ENCODE data around the gene ACTN4.
A peak's percentile ranks its signal among the peaks of the same experiment; 100 is the strongest.

Gene ACTN4

DNA sequence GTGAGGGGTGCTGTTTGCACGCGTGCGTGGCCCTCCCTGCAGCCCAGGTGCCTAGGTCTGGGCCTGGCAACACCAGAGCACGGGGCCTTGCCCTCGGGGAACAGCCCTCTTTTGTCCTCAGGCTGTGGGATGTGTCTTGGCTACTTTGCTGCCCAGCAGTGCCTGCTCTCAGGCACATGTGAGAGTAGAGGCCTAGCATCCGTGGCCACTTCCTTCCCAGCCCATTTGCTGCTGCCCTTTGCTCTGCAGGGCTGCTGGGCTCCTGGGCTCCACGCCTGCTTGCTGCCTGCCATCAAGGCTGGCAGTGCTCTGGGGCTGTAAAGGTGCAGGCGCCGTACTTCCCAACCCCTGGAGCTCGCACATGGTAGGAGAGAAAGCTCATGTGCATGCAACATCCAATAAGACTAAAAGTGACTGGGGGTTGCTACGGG is 50.2 kb downstream of the ACTN4 start:
- DNase-seq: no peak

DNA sequence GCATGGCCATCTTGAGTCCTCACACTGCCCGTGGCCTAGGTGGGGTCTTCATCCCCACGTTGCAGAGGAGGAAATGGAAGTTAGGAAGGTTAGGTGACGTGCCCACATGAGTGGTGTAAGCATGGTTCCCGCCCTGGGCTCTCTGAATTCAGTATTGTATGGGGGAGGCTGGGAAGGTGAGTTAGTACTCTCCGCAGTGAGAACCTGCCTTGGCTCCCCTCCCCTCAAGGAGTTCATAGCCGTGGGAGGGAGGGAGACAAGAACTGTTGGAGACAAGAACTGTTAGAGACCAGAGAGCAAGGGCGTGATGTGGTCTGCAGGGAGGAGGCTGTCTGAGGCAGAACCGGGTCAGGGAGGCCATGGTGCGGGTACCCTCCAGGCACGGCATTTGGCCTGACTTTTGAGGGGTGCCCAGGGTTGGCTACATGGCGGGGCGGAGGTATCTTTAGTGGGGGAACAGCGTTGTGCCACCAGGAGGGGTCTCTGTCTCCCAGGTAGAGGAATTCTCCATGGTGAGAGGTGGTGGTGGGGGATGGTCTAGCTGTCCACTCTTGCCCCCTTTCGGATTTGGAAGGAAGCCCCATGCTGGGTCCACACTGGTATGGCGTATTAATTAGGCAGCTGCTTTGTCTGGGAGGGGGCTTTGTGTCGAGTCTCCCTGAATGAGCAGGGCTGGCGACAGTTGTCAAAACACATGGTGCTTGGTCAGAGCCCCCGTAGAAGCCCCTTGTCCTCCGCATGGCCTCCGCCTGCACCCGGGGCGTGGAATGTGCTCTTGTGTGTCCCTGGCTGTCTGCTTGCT is 51.0 kb downstream of the ACTN4 start:
- DNase-seq: no peak

DNA sequence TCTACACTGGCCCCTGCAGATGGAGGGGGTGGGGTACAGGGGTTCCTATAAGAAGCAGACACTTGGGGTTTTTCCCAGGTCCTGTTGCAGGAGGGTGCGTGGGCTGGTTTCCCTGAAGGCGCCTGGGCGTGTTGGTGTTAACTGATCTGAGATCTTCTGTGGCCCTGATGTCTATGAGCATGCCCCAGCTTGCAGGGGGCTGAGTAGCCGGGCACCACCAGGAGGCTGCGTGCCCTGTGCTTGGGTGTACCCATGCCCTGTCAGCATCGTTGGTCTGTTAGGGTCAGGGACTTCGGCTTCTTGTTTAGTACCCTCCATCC is 51.5 kb downstream of the ACTN4 start:
- peak; percentile 59 for DNase-seq

DNA sequence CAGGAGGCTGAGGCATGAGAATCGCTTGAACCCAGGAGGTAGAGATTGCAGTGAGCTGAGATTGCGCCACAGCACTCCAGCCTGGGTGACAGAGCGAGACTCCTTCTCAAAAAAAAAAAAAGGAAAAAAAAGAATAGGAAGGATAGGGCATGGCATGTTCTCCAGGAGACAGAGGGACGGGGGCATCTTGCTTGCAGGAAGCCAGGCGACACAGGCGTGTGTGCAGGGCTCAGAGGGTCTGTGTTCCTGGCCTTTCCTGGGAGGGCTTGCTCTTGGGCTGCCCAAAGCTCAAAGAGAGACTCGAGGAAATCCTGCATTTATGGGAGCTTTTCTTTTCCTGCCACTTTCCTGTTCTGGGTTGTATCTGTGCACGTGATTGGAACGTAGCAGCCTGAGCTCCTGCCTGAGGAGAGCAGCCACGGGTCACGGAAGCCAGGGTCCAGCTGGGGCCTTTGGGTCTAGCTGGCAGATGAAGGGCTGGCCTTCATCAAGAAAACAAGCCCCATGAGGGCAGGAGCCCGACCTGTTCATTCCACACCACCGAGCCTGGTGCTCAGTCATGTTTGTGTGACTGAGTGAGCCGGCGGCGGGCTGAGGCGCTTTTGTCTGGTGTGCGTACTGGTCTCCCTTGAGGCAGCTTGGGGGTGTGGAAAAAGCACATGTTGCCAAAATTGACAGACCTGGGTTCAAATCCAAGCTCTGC is 52.3 kb downstream of the ACTN4 start:
- DNase-seq: no peak

DNA sequence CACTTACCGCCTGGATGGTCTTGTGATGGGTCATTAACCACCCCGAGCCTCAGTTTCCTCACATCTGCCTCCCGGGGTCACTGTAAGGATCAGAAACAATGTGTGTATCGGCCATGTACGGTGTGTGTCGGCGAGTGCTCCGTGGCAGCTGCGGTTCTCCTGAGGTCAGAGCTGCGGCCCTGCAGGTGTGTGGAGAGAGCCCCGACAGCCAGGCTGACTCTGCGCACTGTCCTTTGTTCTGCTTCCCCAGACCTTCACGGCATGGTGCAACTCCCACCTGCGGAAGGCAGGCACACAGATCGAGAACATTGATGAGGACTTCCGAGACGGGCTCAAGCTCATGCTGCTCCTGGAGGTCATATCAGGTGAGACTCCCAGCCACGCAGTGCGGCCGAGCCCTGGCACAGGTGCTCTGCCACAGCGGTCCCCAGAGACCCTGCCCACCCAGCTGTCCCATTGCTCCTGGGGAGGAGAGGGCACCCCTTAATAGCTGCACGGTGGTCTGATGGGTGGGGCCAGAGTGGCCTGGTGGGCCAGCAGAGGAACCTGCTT is 53.0 kb downstream of the ACTN4 start:
- DNase-seq: no peak

DNA sequence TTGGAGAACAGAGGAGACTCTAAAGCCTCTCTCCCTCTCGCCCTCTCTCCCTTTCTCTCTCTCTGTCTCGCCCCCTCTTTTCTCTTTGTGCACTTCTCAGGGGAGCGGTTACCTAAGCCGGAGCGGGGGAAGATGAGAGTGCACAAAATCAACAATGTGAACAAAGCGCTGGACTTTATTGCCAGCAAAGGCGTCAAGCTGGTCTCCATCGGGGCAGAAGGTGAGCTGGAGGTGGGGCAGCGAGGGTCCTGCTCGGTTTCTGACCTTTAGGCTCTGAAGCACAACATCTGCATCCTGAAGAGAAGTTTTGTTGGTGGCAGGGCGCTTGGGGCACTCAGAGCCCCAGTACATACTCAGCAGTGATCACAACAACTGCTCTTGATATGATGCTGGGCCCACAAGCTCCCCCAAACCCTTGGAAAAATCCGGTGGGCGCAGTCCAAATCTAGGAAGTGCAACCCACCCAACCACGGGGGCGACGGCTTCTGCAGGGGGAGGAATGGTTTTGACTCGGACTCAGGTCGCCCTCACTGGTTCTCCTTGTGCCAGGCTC is 53.5 kb downstream of the ACTN4 start:
- no peak for DNase-seq

DNA sequence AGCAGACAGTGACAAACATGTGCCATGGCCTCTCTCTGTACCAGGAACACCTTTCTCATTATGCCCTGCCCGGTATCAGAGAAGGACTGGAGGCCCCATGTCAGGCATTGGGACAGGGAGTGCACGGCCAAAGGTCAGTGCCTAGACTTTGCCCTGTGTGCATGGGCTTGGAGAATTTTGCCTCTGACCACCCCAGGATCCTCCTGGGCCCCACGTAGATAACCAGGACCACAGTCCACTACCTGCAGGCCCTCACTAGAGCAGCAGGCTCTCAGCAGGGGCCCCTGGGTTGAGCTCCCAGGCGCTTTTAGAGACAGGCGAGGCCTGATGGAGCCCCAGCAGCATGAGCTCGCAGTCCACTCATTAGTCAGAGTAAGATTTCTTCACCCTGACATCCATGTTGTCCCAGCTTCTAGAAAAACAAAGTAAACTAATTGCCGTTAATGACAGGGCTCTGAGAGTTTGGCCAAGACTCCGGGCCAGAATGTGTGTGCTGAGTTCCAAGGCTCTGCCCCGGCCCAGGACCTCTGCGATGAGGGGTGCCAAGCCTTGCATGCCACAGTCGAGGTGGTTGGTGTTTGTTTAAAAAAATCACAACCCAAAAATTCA is 54.1 kb downstream of the ACTN4 start:
- DNase-seq: no peak

DNA sequence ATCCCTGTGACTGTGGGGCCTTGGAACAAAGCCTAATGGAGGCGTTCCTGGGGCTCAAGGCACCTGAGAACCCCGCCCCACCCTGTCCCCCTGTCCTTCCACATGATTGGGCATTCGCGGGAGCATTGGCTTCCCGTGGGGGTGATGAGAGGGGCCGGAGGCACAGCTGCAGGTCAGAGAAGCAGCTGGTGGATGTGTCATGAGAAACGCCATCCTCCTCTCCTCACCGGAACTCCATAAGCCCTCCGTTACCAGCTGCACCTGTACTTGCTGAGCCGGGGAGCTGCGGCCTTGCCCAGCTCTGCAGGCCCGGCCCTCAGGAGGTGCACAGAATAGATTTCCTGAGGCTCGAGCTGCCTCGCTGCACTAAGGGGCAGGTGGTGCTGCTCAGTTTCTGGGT is 54.8 kb downstream of the ACTN4 start:
- no peak for DNase-seq

DNA sequence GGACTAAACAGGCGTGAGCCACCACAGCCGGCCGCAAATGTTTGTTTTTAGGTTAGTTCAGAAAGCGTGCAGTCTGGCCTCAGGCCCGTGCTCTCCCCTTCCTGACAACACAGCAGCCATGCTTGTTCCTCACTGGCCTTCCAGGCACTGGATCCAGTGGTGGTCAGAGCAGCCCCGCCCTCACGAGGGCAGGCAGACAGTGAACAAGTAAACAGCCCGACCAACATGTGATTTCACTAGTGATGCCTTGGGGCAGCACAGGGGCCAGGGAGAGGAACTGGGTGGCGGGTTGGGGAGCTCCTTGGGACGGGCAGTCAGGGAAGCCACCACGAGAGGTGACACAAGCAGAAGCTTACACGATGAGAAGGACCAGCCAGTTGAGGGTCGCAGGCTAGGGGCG is 56.1 kb downstream of the ACTN4 start:
- no peak for DNase-seq

DNA sequence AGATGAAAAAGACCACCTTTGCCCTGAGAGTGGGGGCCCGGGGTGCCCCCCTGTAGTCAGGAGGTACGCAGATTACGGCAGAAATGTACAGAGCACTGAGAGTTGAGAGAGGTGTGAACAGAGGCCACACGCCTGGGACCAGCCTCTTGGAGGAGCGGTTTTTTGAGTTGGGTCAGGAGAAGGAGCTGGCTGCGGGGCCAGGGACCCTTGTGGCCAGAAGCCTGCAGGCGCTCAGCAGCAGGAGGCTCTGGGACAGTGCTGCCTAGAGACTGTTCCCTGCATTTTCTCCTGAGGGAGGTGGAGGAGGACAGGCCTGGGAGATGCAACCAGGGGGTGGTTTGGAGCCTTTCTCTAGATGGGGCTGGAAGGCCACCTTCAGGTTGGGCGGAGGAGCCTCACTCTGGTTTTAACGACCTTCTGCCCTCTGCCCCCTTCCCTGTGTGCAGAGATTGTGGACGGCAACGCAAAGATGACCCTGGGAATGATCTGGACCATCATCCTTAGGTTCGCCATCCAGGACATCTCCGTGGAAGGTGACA is 57.1 kb downstream of the ACTN4 start:
- DNase-seq: no peak

DNA sequence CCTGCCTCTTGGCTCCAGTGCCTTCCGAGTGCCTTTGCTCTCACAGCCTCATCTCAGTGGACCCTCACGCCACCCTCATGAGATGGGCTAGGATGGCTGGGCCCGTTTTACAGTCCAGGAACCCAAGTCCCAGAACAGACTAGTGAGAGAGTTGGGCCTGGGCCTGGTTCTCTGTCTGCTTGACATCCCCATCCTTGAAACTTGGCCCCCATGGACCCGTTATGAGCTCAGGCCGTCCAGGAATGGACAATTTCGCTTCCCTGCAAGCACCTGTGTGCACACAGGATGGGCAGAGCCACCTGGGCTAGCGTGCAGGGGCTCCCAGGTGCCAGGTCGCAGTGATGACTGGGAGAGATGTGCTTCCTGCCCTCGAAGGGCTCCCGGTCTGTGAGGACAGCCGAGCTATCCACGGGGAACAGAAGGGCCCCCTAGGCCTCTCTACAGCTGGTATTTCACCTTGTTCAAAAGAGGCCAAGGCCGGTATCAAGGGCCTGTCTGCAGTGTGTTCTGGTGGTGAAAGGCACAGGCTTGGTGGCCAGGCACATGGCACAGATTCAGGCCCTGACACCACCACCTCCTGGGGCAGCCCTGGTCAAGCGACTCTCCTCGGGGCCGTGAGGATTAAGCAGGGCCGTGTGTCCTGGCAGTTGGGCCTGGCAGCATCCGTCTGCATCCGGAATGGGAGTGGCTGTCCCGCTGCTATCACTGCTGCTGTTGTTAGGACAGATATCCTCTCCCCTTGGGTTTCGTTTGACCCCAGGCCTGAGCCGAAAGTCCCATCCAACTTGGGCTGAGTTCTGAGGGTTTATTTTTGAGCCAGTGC is 58.0 kb downstream of the ACTN4 start:
- no peak for DNase-seq

DNA sequence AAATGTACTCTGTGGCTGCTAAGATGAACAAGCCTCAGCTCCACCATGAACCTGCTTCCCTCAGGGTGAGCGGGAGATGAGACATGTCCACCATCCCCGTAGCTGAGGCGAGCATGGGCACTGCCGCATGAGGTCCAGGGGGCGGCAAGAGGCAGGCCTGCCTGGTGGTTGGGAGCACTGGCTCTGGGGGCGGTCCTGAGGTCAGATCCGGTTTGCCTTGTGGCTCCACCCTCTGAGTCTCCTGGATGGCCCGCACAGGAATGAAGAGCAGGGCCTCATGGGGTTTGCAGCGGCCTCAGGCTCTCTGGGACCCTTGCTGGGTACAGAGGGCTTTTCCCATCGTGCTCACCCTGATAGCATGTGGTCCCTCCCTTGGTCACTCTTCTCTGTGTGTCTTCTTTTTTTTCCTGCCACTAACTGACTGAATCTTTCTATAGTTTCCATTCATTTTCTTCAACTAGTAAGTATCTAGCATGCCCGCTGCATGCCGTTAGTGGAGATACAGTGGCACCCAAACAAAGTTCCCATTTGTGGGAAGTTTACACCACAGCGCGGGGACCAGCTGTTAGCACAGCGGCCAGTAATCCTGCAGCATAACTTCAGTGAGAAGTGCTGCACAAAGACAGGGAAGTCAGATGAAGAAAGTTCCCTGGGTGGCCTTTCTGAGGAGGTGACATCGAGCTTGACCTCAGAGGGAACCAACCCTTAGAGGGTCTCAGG is 59.5 kb downstream of the ACTN4 start:
- no peak for DNase-seq

DNA sequence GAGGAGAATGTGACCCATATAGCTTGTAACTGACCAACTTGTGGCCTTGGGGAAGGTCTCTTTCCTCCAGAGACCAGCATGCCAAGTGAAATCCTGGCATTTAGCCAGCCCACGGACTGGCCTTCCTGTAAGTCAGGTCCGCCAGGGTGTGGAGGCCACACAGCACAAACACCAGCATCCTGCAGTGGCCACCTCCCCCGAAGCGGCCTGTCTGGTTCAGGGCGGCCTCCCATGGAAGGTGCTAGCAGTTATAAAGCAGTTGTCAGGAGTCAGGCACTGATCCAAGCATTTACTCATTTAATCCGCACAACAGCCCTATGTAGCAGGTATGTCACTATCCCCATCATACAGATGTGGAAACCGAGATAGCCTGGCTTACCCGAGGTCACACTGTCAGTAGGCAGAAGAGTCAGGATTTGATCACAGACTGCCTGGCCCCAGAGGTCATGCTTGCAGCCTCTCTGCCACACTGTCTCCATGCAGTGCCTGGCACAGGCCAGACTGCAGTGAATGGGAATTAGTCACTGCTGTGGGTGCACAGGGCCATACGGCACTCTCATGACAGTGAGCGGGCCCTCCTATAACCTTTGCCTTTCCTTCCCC is 60.2 kb downstream of the ACTN4 start:
- DNase-seq: no peak

DNA sequence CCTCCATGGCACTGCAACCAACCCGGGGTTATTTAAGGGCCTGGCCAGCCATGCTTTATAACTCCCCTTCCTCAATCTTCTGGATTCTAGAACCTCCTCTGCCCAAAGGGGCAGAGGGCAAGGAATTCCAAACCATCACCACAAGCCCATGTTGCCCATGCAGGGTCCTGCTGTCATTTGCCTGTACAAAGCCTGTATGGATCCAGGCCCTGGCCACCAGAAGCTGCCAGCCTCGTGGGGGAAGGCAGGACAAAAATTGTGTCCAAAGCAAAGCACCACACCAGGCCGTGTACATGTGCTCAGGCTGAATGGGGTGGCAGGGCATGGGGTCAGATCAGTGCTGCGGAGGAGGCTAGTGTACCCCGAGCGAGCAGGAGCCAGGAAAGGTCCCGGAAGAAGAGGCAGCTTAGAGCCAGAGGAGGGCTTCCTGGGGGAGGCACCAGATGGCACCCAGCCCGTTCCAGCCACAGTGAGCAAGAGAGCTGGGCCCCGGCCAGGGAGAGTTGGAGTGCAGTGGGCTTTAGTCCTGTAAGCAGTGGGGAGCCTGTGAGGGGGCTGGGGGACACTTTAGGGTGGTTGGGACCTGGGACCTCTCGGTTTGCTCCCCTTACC is 61.1 kb downstream of the ACTN4 start:
- no peak for DNase-seq

DNA sequence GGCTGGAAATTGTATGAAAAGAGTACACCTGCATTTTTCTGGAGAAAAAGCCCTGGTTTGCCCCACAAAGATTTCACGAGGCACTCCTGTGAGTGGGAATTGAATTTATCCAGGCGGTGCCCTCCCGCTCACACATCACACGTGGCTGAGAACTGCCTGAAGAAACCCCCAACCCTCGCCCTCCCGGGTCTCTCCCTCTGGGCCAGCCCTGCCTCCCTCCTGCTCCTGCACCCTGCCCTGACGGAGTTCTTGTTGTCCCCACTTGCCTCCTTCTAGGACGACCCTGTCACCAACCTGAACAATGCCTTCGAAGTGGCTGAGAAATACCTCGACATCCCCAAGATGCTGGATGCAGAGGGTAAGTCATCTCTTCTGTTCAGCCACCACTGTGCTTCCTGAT is 61.7 kb downstream of the ACTN4 start:
- no peak for DNase-seq

DNA sequence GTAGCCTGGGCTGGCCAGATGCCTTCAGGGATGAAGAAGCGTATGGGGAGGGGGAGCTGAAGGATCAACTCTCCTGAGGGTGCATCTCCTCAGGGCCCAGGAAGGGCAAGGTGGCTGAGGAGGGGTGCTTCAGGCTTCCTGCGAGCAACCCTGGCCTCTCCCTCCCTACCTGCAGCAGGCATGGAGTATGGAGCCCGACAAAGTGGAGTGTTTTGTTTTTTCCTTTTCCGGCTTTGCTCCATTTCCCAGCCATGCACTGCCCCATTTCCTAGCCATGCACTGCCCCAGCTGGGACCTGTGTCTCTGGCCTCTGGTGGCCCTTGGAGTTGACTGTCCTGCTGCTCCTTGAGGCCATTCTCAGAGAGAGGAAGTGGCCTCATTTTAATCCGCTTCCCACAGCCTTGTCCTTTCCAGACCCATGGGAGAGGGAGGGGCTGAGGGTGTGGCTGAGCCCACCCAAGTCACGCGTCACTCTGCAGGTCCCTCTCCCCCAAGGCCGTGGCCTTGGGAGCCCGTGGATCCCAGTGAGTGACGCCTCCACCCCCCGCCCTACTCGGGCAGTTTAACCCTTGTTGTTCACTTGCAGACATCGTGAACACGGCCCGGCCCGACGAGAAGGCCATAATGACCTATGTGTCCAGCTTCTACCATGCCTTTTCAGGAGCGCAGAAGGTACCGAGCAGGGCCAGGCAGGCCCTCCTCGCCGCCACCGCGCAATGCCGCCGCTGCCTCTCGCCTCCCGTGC is 62.4 kb downstream of the ACTN4 start:
- no peak for DNase-seq

DNA sequence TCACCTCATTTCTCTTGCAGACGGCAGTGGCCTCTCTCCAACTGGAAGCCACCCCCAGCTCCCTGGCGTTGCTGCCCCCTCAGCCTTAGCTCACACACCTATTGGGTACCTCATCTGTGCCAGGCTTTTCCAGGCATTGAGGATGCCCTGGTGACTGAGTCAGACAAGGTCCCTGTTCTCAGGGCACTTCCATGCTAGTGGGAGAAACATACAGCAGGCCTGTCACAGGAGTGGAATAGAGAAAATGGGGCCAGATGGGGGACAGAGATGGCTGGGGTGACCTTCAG is 62.9 kb downstream of the ACTN4 start:
- no peak for DNase-seq

DNA sequence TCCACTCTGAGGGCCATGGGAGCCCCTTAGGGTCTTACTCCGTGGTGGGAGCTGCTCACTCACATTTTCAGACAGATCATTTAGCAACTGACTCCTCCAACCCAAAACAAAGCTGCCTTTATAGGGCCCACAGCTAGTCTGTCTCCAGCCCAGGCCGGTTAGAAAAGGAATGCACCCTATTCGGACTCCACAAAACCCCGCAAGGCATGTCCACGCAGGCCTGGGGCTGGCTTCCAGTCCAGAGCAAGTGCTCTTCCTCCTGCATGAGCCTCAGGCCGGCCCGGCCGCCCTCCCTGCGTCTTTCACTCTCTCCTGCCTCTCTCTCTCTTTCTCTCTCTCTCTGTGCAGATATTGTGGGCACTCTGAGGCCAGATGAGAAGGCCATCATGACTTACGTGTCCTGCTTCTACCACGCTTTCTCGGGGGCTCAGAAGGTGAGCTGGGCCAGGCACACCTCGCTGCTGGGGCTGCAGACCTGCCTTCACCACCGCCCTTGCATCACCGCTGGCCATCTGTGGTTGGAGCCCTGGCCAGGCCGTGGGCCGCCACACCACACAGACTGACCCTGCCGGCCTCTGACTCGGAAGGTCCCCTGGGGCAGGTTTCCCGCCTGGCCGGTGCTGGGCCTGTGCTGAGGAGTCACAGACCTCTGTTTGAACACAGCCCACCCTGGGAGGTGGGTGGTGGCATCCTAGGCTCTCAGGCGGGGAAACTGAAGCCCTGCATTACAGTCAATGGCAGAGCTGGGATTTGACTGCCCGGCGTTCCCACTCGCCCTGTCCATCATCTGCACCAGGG is 63.7 kb downstream of the ACTN4 start:
- no peak for DNase-seq

DNA sequence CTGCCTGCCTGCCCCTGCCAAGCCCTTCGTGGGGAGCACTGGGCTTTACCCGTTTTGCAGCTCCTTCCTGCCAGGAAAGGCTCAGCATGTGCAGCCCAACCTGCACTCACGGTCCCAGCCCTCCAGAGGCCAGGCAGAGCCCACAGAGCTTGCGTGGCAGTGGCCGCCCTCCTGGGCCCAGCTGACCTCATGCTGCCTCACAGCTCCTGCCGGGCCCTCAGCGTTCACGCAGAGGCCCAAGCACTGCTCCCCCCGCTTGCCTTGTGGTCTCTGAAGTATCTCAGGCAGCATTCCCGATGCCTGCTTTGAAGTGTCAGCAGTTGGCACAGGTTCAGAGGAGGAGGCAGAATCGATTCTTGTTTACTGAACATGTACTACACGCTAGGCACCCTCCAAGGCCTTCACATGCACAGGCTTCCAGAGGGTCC is 64.3 kb downstream of the ACTN4 start:
- DNase-seq: no peak

All from hematopoietic multipotent progenitor cell treated with erythropoietin and hydrocortisone succinate and interleukin-3 and kit ligand, for 6 days (in vitro differentiated cells).